HK-2 (cell line): ENCODE measurements around the gene SLC12A9.
A peak's percentile ranks its signal among the peaks of the same experiment; 100 is the strongest.

ENCODE experiments used
- DNase-seq: peaks from one replicate; pipeline ENCODE4 v3.0.0-alpha.2; 2018; ENCODE audit not compliant: unreplicated experiment

The SLC12A9 gene

GRCh38 chr7:100882785-100883526 is 30.4 kb downstream of the SLC12A9 start:
- no peak for DNase-seq

DNA sequence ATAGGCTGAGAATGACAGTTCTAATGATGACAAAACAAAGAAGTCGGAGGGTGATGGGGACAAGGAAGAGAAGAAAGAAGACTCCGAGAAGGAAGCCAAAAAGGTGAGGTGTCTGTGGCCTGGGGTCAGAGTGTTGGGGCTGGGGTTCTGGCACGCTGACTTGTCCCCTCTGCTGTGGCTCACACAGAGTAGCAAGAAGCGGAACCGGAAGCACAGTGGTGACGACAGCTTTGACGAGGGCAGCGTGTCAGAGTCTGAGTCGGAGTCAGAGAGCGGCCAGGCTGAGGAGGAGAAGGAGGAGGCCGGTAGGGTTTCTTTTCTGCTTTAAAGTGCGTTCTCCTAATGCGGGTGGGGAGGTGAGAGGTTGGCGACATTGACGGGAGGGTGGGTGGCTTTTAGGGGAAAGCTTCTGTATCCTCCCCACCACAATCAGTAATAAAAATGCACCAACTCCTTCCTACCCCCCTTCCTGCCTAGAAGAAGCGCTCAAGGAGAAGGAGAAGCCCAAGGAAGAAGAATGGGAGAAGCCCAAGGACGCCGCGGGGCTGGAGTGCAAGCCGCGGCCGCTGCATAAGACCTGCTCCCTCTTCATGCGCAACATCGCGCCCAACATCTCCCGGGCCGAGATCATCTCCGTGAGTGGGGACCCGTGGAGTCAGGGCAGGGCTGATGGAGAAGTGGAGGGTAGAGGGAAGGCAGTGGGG is 32.4 kb downstream of the SLC12A9 start:
- no peak for DNase-seq

GRCh38 chr7:100885440-100886141 is 33.1 kb downstream of the SLC12A9 start:
- DNase-seq, result no peak

GRCh38 chr7:100886142-100886935 is 33.8 kb downstream of the SLC12A9 start:
- DNase-seq, result no peak

- no peak for DNase-seq
Measured at GRCh38 chr7:100886936-100887515, 34.5 kb downstream of the SLC12A9 start.

DNA sequence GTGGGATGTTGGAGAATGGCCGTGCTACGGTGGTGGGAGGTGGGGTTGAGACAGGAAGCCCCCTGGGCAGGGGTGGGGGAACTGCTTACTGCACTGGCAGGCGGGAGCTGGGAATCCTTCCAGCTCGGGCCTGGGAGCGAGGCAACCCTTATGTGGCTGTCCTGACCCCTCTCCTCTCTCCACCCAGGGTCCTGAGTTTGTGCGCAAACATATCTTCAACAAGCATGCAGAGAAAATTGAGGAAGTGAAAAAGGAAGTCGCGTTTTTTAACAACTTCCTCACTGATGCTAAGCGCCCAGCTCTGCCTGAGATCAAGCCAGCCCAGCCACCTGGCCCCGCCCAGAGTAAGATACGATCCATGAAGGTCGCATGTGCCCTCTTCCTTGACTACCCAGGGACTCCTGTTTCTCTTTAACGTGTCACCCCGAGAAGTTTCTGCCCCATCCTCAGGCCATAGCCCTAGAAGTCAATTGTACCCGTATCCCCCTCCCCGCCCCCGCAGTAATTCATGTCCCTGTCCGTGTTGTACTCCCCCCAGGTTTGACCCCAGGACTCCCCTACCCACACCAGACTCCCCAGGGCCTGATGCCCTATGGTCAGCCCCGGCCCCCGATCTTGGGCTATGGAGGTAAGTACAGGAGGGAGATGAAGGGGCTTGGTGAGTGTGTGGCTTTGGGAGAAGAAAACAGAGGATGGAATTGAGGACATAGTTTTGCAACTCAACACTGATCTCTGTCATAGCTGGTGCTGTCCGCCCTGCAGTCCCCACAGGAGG is 35.2 kb downstream of the SLC12A9 start:
- no peak for DNase-seq

DNA sequence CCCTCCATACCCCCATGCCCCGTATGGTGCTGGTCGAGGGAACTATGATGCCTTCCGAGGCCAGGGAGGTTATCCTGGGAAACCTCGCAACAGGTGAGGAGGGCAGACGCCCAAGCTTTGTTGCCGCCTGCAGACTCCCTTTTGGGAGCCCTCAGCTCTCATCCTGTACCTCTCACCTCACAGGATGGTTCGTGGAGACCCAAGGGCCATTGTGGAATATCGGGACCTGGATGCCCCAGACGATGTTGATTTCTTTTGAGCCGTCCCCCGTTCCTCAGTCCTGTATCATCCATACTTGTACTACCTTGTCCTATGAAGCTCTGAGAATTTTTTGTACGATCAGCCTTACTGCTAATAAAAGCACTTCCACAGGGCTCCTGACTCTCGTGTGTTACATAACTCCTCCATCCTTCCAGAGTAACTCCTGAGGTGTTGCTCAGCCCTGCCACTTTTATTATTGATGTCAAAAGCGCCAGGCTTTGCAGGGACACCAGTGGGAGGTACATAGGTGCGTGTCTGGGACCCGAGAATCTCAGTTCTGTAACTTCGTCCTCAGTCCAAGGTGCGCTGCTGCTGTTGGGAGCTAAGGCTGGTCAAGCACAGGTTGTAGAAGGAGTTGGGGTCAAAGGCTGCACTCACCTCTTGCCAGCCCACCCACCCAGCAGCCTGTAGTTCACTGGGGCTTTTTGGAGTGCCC is 35.9 kb downstream of the SLC12A9 start:
- no peak for DNase-seq

DNA sequence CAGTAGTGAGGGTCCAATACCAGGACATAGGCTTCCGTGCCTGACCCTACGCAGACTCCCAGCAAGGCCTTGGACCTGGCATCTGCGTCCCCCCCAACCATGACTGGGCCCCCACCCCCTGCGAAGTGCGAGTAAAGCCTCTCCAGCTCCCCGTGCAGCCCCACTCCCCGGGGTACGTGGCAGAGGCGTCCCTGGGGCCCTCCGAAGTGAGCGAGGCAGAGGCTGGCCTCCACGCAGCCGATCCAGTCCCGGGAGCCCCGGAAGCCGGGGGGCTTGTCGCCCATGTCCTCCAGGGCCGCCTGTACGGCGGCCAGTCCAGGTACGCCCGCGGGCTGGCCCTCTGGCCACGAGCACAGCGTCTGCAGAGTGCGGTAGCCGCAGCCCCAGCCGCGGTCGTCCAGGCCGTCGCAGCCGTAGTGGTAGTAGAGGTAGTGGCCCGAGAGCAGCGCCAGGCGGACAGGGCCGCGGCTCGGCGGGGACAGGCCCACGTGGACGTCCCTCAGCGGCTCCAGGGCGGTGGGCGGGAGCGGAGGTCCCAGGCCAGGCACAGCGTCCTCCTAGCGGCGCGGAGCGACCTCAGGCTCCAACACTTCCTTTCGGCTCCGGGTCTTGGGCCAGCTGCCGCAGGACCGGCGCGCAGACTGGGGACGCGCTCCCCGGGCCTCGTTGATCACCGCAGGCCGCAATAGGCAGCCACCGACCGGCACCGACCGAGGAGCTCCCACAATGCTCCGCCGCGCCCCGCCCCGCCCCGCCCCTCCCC is 36.7 kb downstream of the SLC12A9 start, which contains the start of gene UFSP1:
TSS of gene UFSP1 (minus strand) at position 728 of the 763 bp plus-strand sequence. CDS start at position 284, 444 bp downstream.
- no peak for DNase-seq

DNA sequence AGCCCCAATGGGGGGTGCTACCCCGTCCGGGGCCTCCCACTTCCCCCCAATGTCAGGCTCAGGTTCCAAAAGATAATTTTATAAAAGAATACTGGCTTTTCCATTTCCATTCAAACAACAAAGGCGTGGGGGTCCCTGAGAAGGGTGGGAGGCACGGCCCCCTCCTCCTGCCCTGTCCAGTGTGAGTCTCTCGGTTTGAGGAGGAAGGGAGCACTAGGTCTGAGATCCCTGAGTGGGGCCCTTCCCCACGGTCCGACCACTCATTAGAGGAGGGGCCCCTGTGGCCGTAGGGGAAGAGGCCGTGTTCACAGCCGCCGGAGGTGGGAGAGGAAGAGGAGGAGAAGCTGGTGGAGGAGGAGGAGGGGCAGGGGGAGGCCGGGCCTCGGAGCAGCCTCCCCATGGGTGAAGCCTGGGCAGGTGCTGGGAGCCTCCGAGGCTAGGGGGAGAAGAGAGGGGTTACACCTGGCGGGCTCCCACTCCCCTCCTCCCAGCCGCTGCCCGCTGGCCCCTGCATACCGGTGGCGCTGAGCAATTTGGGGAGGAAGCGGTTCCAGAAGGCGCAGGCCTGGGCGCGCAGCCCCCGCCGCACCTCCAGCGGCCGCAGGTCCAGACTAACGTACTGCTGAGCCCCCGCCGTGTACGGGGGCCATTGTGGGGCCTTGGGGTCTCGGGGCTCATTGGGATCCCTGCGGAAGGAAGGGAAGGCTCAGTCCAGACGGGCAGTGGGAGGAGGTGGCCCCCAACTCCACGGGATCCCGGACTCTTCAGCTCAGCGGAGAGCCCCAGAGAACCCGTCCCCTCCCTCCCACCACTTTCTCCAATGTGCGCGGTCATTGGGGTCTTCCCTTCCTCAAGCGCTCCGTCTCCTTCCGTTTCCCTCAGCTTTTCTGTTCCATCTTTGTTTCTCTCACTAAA is 38.4 kb downstream of the SLC12A9 start:
- no peak for DNase-seq

- DNase-seq, result no peak
Measured at GRCh38 chr7:100891568-100892247, 39.2 kb downstream of the SLC12A9 start.

DNA sequence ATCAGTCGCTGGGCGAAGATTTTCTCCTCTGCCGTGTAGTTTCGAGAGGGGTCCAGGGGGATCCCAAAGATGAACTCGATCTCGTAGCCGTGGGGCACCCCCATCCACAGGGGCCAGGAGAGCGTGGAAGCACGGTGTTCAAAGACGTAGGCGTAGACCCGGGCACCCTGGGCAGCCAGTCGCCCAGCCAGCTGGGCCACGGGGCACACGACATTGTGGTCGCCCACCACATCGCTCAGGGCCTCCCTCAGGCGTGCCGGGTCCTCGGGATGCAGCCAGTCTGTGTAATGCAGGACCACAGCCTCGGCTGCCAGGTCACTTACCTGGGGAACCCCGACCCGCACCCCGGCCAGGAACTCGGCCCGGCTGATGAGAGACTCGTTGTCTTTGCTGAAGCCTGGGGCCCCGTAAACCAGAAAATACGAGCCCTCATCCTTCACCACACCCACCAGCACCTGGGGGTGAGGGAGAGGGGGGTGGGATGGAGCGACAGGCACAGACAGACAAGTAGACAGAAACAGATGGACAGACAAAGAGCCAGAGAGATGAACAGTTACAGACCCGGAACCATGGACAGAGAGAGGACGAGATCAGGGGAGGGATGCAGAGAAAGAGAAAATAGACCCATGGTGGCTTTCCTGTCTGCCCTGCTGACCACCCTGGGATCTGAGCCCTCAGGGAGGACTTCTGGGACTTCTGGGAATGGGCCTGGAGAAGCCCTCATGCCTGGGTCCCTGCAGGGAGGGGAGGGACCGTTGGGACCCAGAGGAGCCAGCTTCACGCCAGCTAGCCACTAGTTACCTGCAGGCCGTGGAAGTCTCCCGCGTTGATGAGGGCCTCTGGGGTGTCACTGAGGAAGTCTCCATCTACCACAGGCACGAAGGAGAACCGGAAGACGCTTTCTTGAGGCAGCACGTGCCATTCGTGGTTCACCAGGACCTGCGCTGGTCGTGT is 40.1 kb downstream of the SLC12A9 start:
- no peak for DNase-seq

- DNase-seq, result no peak
Measured at GRCh38 chr7:100893318-100893895, 40.9 kb downstream of the SLC12A9 start.

DNA sequence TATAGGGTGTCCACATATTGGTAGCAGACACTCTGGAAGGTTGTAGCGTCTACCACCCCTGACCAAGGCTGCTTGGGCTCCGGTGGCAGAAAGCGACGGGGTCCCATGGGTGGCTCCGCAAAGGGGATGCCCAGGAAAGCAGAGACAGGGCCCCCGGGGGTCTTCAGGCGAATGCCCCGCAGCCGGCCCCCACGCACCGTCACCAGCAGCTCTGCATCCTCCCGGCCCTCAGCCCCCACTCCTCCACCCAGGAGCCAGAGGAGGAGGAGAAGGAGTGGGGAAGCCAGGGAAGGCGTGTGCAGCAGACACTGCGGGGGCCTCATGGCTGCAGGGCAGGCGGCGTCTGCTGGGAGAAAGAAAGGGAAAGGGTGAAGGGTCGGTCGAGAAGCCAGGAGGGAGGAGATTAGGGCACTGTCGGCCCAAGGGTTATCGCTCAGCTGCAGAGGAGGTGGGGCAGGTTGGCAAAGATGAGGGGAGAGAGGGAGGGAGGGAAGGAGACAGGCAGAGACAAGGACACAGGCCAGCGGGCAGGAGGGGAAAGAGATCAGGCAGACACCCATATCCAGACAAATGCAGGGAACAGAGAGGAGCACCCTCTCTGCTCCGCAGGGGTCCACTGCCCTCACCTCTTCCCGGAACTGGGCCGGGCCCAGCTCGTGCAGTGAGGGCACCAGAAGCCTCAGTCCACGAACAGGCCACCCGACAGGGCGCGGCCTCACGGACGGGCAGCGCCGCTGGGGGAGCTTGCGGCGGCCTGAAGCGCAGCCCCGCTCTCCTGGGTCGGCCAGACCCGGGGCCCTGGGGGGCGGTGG is 41.6 kb downstream of the SLC12A9 start:
- DNase-seq, result no peak

GRCh38 chr7:100894860-100895700 is 42.6 kb downstream of the SLC12A9 start:
- peak; percentile 55 for DNase-seq

DNA sequence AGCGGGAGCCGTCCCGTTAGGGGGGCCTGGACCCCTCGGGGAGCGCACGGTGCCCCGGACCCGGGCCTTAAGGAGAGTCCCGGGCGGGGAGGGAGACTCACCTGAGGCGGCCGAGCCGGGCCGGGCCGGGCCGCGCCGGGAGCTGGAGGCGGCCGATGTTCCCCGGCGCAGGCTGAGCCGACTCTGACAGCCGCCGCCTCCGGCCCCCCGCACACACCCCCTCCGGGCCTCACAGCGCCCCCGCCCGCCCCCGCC is 43.1 kb downstream of the SLC12A9 start, which contains the start of gene ACHE:
TSS of gene ACHE (minus strand) at position 188 of the 255 bp plus-strand sequence. CDS start 1,656 bp downstream, outside the sequence.
- DNase-seq, result no peak
